Type B pancreatic cell (in vitro differentiated cells): ENCODE data around the gene NEDD4. TPM values are rescaled to one million over a fixed set of nuclear protein-coding genes. Genes with fewer than 3 reads are reported as not detected.
"Not testable (repeated sequence)": the region's sequence is repeated elsewhere in the genome, so short reads cannot be mapped to it uniquely, and the experiment has no call there.

Experiments used
- DNase-seq: peaks from one replicate; pipeline ENCODE4 v3.0.0; 2021; ENCODE audit warnings: mixed read lengths; ENCODE audit not compliant: unreplicated experiment; ENCODE audit errors: extremely low spot score
- H3K27ac Mint-ChIP-seq: 2 replicates; pipeline ENCODE4 v1.8.0; 2021; ENCODE audit warnings: mild to moderate bottlenecking, mixed read lengths
- H3K27me3 Mint-ChIP-seq: 2 replicates; pipeline ENCODE4 v1.8.0; 2021; ENCODE audit warnings: mixed read lengths
- H3K36me3 Mint-ChIP-seq: 2 replicates; pipeline ENCODE4 v1.8.0; 2021; ENCODE audit warnings: mixed read lengths
- H3K4me1 Mint-ChIP-seq: one replicate; pipeline ENCODE4 v1.8.0; 2021; ENCODE audit warnings: mixed read lengths; ENCODE audit not compliant: unreplicated experiment
- H3K4me3 Mint-ChIP-seq: 2 replicates; pipeline ENCODE4 v1.8.0; 2021; ENCODE audit warnings: mild to moderate bottlenecking, mixed read lengths
- H3K9me3 Mint-ChIP-seq: 2 replicates; pipeline ENCODE4 v1.8.0; 2021; ENCODE audit warnings: mixed read lengths
- total RNA-seq: library from RNA; stranded (reverse); gene quantifications from 2 replicates; pipeline ENCODE4 v1.2.1, GENCODE V29; 2021; ENCODE audit warnings: low replicate concordance
- TF ChIP-seq, protein P1 (sequence below): fragments of 200-600 bp; sonication (generic); conservative IDR thresholded peaks from 2 replicates; pipeline ENCODE4 v1.5.0; 2021; ENCODE audit warnings: antibody characterized with exemption, mild to moderate bottlenecking

NEDD4 gene
- total RNA-seq, 1 donor from 2014 or later, result 19.6 TPM

- H3K27ac Mint-ChIP-seq, result no peak overlapping the region
- no peaks in the 10 kb centered on the region for H3K27me3 Mint-ChIP-seq
- peaks cover 14% of the 10 kb centered on the region for H3K36me3 Mint-ChIP-seq
- peaks cover 10% of the 10 kb centered on the region for H3K4me1 Mint-ChIP-seq
- no peak overlapping the region for H3K4me3 Mint-ChIP-seq
- no peak for DNase-seq
- H3K9me3 Mint-ChIP-seq, result peaks cover 6% of the 10 kb centered on the region
- TF ChIP-seq, protein P1, sequence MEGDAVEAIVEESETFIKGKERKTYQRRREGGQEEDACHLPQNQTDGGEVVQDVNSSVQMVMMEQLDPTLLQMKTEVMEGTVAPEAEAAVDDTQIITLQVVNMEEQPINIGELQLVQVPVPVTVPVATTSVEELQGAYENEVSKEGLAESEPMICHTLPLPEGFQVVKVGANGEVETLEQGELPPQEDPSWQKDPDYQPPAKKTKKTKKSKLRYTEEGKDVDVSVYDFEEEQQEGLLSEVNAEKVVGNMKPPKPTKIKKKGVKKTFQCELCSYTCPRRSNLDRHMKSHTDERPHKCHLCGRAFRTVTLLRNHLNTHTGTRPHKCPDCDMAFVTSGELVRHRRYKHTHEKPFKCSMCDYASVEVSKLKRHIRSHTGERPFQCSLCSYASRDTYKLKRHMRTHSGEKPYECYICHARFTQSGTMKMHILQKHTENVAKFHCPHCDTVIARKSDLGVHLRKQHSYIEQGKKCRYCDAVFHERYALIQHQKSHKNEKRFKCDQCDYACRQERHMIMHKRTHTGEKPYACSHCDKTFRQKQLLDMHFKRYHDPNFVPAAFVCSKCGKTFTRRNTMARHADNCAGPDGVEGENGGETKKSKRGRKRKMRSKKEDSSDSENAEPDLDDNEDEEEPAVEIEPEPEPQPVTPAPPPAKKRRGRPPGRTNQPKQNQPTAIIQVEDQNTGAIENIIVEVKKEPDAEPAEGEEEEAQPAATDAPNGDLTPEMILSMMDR, result peak; percentile 94
Measured at GRCh38 chr15:55846116-55846707, 147.2 kb downstream of the NEDD4 start.

GRCh38 chr15:55842897-55843296 lies 150.5 kb downstream of the NEDD4 start:
- not testable (repeated sequence) for H3K4me3 Mint-ChIP-seq, H3K27ac Mint-ChIP-seq, H3K9me3 Mint-ChIP-seq

GRCh38 chr15:55835866-55836265 lies 157.5 kb downstream of the NEDD4 start:
- Mint-ChIP-seq H3K4me1 (no peaks in the 10 kb centered on the region), H3K9me3 (no peaks in the 10 kb centered on the region), H3K4me3 (no peak overlapping the region), H3K27me3 (no peaks in the 10 kb centered on the region), H3K36me3 (no peaks in the 10 kb centered on the region), H3K27ac (no peak overlapping the region)
- TF ChIP-seq, protein P1, result no peak
- DNase-seq, result no peak

More at GRCh38 chr15:55842897-55843296, 150.5 kb downstream of the NEDD4 start:
- H3K36me3 Mint-ChIP-seq, result peaks cover 17% of the 10 kb centered on the region
- not testable (repeated sequence) for H3K27me3 Mint-ChIP-seq, DNase-seq, H3K4me1 Mint-ChIP-seq

DNA sequence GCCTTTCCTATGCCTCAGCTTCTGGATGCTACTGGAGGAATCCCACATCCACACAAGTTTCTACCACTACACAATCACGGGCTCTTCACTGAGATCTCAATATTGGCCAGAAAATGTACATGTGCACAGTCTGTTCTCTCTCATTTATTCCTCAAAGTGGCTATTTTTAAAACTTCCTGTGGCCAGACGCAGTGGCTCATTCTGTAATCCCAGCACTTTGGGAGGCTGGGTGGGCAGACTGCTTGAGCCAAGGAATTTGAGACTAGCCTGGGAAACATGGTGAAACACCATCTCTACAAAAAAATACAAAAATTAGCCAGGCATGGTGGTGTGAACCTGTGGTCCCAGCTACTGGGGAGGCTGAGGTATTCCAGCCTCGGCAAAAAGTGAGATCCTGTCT lies 159.1 kb downstream of the NEDD4 start:
- no peak overlapping the region for H3K4me3 Mint-ChIP-seq
- H3K27ac Mint-ChIP-seq, result no peak overlapping the region
- no peaks in the 10 kb centered on the region for H3K36me3 Mint-ChIP-seq
- TF ChIP-seq, protein P1, result no peak
- no peak for DNase-seq
- H3K4me1 Mint-ChIP-seq, result no peaks in the 10 kb centered on the region
- no peaks in the 10 kb centered on the region for H3K9me3 Mint-ChIP-seq
- H3K27me3 Mint-ChIP-seq, result no peaks in the 10 kb centered on the region

- no peak for DNase-seq
- H3K36me3 Mint-ChIP-seq, result no peaks in the 10 kb centered on the region
- no peaks in the 10 kb centered on the region for H3K9me3 Mint-ChIP-seq
- no peaks in the 10 kb centered on the region for H3K4me1 Mint-ChIP-seq
- TF ChIP-seq, protein P1, result no peak
- no peak overlapping the region for H3K4me3 Mint-ChIP-seq
- peaks cover 3% of the 10 kb centered on the region for H3K27me3 Mint-ChIP-seq
- no peak overlapping the region for H3K27ac Mint-ChIP-seq
Measured at GRCh38 chr15:55829826-55830225, 163.6 kb downstream of the NEDD4 start.

DNA sequence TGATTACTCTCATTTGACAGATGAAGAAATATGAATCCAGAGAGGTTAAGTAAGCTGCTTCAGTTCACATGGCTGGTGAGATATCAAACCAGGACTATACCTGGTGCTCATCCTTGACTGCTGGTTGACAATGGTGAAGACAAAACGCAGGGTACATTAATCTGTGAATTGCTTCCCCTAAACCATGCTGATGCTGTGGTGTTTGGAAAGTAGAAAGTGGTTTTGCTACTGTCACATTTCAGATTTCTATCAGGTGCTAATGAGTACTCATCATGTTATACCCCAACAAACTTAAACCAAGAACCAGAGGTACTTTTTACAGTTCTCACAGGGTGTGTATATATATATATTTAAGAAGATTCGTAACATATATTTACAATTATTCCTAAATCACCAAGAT lies 165.5 kb downstream of the NEDD4 start:
- H3K4me1 Mint-ChIP-seq, result peaks cover 9% of the 10 kb centered on the region

More for the DNA sequence above, 165.5 kb downstream of the NEDD4 start:
- TF ChIP-seq, protein P1, result no peak
- H3K9me3 Mint-ChIP-seq, result no peaks in the 10 kb centered on the region
- no peak overlapping the region for H3K4me3 Mint-ChIP-seq
- H3K27ac Mint-ChIP-seq, result no peak overlapping the region
- H3K27me3 Mint-ChIP-seq, result peaks cover 5% of the 10 kb centered on the region
- H3K36me3 Mint-ChIP-seq, result no peaks in the 10 kb centered on the region
- DNase-seq, result no peak
